Body of pancreas (tissue), 4 donors: Measurements from ENCODE around the gene ZNF107. TPM values are rescaled to one million over a fixed set of nuclear protein-coding genes. Genes with fewer than 3 reads are reported as not detected.

Experiments
- ATAC-seq: fragments of 150-250 bp; one replicate; pipeline ENCODE4 v1.9.1; 2016
- DNase-seq, 4 donors: peaks; one replicate each; pipeline ENCODE4 v3.0.0-alpha.2; 2019
- H3K27ac ChIP-seq, 4 donors: fragments of 200-600 bp; sonication (generic); 1 replicate in 3 of 4; 2 replicates in 1 of 4; pipeline versions ENCODE4 v1.5.1 to v1.6.1; 2016 to 2019; ENCODE audit warnings: mild to moderate bottlenecking in 1 of 4, mixed read lengths in 1 of 4, moderate library complexity in 1 of 4
- H3K27me3 ChIP-seq, 2 donors: fragments of 200-600 bp; sonication (generic); one replicate each; pipeline ENCODE4 v1.6.0; 2016; ENCODE audit warnings: mild to moderate bottlenecking in 1 of 2
- H3K36me3 ChIP-seq, 2 donors: fragments of 200-600 bp; sonication (generic); replicated peaks in 1 of 2; 2 replicates each; pipeline ENCODE4 v1.5.1; 2016; ENCODE audit warnings: low read depth in 2 of 2; ENCODE audit not compliant: insufficient read depth in 1 of 2
- H3K4me1 ChIP-seq: fragments of 200-600 bp; sonication (generic); one replicate; pipeline ENCODE4 v1.6.0; 2016
- H3K4me3 ChIP-seq, 2 donors: fragments of 200-600 bp; sonication (generic); 1 replicate in 1 of 2; 2 replicates in 1 of 2; pipeline ENCODE4 v1.5.1; 2016 to 2019
- H3K9me3 ChIP-seq, 3 donors: fragments of 200-600 bp; sonication (generic); 1 replicate in 2 of 3; 2 replicates in 1 of 3; pipeline ENCODE4 v1.5.1; 2016
- POLR2A ChIP-seq, 3 donors: fragments of 450-650 bp; IDR thresholded peaks; one replicate each; pipeline ENCODE4 v1.6.1; 2016; ENCODE audit warnings: antibody characterized with exemption in 3 of 3, mild to moderate bottlenecking in 2 of 3
- WGBS, 2 donors: methylation state at CpG; one replicate each; pipeline ENCODE4 v1.1.5; 2017; 5-methylcytosine and 5-hydroxymethylcytosine counted together
- intact Hi-C: fragments of 100-400 bp; cut with DNase I; formaldehyde crosslinking; loops from one replicate; pipeline ENCODE4 v1.15.1; 2023
- total RNA-seq, 2 donors: library from RNA; depleted of rRNA; stranded (reverse); fragments of >200 nt; gene quantifications; one replicate each; pipeline ENCODE4 v1.1.0, GENCODE V29; 2016
- TF ChIP-seq, protein P1 (sequence below), 7 experiments: fragments of 450-650 bp in 4 of 7; fragments of 200-600 bp in 3 of 7; sonication (generic) in 3 of 7; IDR thresholded peaks; one replicate each; pipeline ENCODE4 v1.5.1; 2016 to 2019; ENCODE audit warnings: antibody characterized with exemption in 7 of 7

The ZNF107 gene
- total RNA-seq, 2 donors from 2014 or later: 2.3 to 3.6 TPM

DNA sequence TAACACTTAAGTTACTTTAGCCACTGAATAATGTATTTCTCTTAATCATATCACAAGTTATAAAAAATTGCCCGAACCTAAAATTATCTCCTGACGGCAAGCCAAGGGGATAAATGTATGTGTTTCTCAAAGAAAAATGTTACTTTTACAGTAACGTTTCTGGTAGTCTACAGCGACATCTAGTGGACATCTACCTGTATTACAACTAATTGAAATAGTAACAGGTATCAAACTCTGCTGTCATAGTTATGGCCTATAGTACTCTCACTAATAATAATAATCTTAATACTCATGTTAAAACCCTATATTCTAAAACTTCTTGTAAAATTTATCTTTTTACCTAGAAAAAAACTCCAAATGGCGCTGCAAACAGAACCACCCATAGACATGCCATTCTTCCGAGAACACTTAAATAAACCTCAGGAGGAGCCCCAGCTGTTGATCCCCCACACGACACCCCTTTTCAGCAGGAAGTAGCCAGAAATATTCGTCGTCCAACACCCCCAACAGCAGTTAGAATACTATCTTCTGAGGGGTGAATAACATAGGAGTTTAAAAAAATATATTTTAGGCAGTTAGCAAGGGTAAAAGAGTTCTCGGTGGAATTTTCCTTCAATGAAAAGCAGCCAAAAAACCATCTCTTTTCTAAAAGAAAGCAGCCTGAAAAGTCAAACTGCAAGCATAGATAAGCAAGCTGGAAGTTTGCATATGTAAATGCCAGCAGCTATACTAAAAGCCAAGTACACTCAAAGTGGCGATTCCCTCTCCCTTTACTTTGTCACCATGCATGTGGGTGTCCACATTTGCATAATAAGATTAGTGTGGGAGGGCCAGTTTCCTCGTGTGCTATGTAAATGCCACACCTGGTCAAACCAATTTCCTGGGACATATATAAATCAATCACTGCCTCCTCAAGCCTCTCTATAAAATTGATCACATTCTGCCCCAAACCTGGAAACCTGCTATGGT, 40.5 kb upstream of the ZNF107 start:
- intact Hi-C loops: no loop called here
- 20 to 23% methylated on average over 12 of the region's 12 CpGs for whole genome bisulfite sequencing, 2 donors

DNA sequence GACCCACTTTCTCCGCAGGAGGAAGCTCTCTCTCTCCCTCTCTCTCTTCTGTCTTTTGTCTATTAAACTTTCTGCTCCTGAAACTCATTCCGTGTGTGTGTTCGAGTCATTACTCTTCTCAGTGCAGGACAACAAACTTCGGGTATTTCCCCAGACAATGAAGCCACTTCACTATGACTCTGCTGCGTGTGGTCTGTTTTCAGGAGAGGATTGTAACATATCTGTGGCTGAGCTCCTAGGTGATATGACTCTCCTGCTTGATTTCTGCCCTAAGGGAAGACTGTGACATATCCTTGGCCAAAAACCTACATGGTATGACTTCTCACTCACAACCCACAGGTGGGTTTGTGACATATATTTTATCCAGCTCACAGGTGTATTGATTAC, 39.9 kb upstream of the ZNF107 start:
- intact Hi-C loops: no loop called here
- H3K27ac ChIP-seq: no peak overlapping the region

More for the DNA sequence above, 40.5 kb upstream of the ZNF107 start:
- Histone ChIP-seq H3K4me3 (no peak overlapping the region), H3K27me3 (no peaks in the 10 kb centered on the region), H3K36me3 (no peaks in the 10 kb centered on the region), H3K4me1 (no peaks in the 10 kb centered on the region), H3K9me3 (peaks cover 0 to 2% (median 0%) of the 10 kb centered on the region in 3 donors), H3K27ac (no peak overlapping the region)
- TF ChIP-seq POLR2A (IDR thresholded peaks at IDR 0.05): no peak
- TF ChIP-seq, protein P1, sequence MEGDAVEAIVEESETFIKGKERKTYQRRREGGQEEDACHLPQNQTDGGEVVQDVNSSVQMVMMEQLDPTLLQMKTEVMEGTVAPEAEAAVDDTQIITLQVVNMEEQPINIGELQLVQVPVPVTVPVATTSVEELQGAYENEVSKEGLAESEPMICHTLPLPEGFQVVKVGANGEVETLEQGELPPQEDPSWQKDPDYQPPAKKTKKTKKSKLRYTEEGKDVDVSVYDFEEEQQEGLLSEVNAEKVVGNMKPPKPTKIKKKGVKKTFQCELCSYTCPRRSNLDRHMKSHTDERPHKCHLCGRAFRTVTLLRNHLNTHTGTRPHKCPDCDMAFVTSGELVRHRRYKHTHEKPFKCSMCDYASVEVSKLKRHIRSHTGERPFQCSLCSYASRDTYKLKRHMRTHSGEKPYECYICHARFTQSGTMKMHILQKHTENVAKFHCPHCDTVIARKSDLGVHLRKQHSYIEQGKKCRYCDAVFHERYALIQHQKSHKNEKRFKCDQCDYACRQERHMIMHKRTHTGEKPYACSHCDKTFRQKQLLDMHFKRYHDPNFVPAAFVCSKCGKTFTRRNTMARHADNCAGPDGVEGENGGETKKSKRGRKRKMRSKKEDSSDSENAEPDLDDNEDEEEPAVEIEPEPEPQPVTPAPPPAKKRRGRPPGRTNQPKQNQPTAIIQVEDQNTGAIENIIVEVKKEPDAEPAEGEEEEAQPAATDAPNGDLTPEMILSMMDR (IDR thresholded peaks at IDR 0.05): peak; percentile 46 to 78 (median 54)
- ATAC-seq: no peak
- no peak for DNase-seq

DNA sequence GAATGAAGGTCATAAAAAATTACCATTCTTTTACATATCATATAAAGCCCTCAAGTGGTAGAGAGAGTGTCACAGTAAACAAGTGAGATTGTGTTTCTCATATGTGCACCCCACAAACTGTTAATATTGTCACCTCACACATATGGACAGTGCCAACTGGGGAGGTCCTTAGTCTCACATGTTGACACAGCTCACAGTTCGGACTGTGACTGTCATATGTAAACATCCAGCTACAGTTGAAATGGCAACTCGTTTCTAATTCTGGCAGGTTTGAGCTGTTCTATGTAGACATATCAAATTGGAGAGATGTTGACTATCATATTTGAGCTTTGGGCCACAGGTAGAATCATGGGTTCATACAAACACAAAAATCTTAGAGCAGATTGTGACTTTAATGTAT, 39.4 kb upstream of the ZNF107 start:
- H3K4me3 ChIP-seq: no peak overlapping the region
- DNase-seq (no peak), ATAC-seq (no peak)
- H3K27me3 ChIP-seq: no peaks in the 10 kb centered on the region
- TF ChIP-seq, protein P1 (IDR thresholded peaks at IDR 0.05): no peak
- no peak for TF ChIP-seq POLR2A (IDR thresholded peaks at IDR 0.05)
- intact Hi-C loops: no loop called here
- no peaks in the 10 kb centered on the region for H3K9me3 ChIP-seq
- no peak overlapping the region for H3K27ac ChIP-seq
- no peaks in the 10 kb centered on the region for H3K36me3 ChIP-seq
- no peaks in the 10 kb centered on the region for H3K4me1 ChIP-seq
- WGBS, 2 donors: 14 to 16% methylated on average over 2 of the region's 2 CpGs

More for the DNA sequence above, 39.9 kb upstream of the ZNF107 start:
- WGBS, 2 donors: 25 to 41% methylated on average over 5 of the region's 5 CpGs
- Histone ChIP-seq H3K27me3 (no peaks in the 10 kb centered on the region), H3K36me3 (no peaks in the 10 kb centered on the region), H3K4me3 (no peak overlapping the region), H3K9me3 (no peaks in the 10 kb centered on the region), H3K4me1 (no peaks in the 10 kb centered on the region)
- ATAC-seq (no peak), DNase-seq (no peak)
- no peak for TF ChIP-seq POLR2A (IDR thresholded peaks at IDR 0.05)
- TF ChIP-seq, protein P1 (IDR thresholded peaks at IDR 0.05): no peak

DNA sequence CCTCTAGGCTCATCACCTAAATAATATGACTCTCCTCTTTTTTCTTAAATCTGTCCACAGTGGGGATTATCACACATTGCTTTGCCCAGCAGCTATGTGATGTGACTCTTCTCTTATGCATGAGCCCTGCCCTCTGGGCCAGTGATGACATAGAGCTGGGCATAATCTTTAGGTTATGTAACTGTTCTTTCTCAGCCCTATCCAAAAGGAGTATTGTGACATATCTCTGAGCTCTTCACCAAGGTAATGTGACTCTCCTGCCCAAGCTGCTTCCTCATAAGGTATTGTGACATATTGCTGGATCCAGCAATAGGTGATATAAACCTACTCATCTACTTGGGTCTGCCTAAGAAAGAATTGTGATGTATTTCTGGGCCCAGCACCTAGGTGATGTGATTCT, 37.7 kb upstream of the ZNF107 start:
- Histone ChIP-seq H3K4me1 (no peaks in the 10 kb centered on the region), H3K27me3 (no peaks in the 10 kb centered on the region), H3K36me3 (no peaks in the 10 kb centered on the region), H3K4me3 (no peak overlapping the region), H3K27ac (no peak overlapping the region), H3K9me3 (no peaks in the 10 kb centered on the region)
- TF ChIP-seq POLR2A (IDR thresholded peaks at IDR 0.05): no peak
- TF ChIP-seq, protein P1 (IDR thresholded peaks at IDR 0.05): no peak
- intact Hi-C loops: no loop called here
- no peak for DNase-seq
- no peak for ATAC-seq
